Endothelial cell of umbilical vein (primary cell): Measurements from ENCODE around the gene VSIG10. TPM values are rescaled to one million over a fixed set of nuclear protein-coding genes. Genes with fewer than 3 reads are reported as not detected.

Source experiments
- BruUV-seq: library from RNA; stranded (reverse); fragments of 400-500 nt; replicated peaks from 2 replicates; lab custom pipeline; 2021; lab: Mats Ljungman, UMichigan
- CTCF ChIA-PET: fragments of 300-600, 350-600 bp; sonication (Branson Sonifier 250); formaldehyde crosslinking; loops from one replicate; lab custom pipeline; 2021; ENCODE audit warnings: antibody characterized with exemption, inconsistent platforms; lab: Charles Lee
- POLR2A ChIA-PET: fragments of 300-600, 350-600 bp; sonication (Branson Sonifier 250); formaldehyde crosslinking; loops from one replicate; lab custom pipeline; 2021; ENCODE audit warnings: antibody characterized with exemption, inconsistent platforms; lab: Charles Lee
- DNase-seq: peaks from one replicate; pipeline ENCODE4 v3.0.0-alpha.2; 2011; ENCODE audit warnings: low read depth, low spot score
- FAIRE-seq: peaks from 2 replicates; lab custom pipeline; 2011; peaks lifted over from hg19 to GRCh38; lab: Jason Lieb, UNC
- H2AFZ ChIP-seq: 2 replicates; pipeline ENCODE4 v1.6.0; 2012; ENCODE audit warnings: low read depth, low read length, control low read depth, inconsistent platforms
- H3K27ac ChIP-seq: 2 replicates; pipeline ENCODE4 v1.5.1; 2011; ENCODE audit warnings: low read depth, mild to moderate bottlenecking, control low read depth, low read length, moderate library complexity; ENCODE audit not compliant: insufficient read depth
- H3K27me3 ChIP-seq, 2 experiments: 2 replicates each; pipeline versions ENCODE4 v1.6.0 to v1.6.1; 2011; ENCODE audit warnings: low read length in 2 of 2, mixed read lengths in 1 of 2; ENCODE audit not compliant: control insufficient read depth in 2 of 2, insufficient read depth in 2 of 2
- H3K36me3 ChIP-seq, 2 experiments: 2 replicates in 1 of 2; 3 replicates in 1 of 2; pipeline ENCODE4 v1.5.1; 2011; ENCODE audit warnings: low read length in 2 of 2, mild to moderate bottlenecking in 1 of 2, moderate library complexity in 1 of 2; ENCODE audit not compliant: control insufficient read depth in 2 of 2, insufficient read depth in 2 of 2; ENCODE audit errors: extremely low read depth in 1 of 2
- H3K4me1 ChIP-seq: 3 replicates; pipeline ENCODE4 v1.5.1; 2011; ENCODE audit warnings: mild to moderate bottlenecking, low read length; ENCODE audit not compliant: control insufficient read depth, insufficient read depth; ENCODE audit errors: extremely low read depth
- H3K4me2 ChIP-seq: 2 replicates; pipeline ENCODE4 v1.6.1; 2011; ENCODE audit warnings: low read length, control low read depth, mixed read lengths; ENCODE audit not compliant: insufficient read depth
- H3K4me3 ChIP-seq, 3 experiments: fragments of 200-600 bp in 1 of 3; sonication (generic), shearing (Covaris generic) in 1 of 3; replicated peaks in 1 of 3; 2 replicates each; pipeline ENCODE4 v1.5.1; 2011 to 2016; ENCODE audit warnings: control low read depth in 3 of 3, low read length in 3 of 3, mild to moderate bottlenecking in 2 of 3, inconsistent platforms in 1 of 3, low read depth in 1 of 3, moderate library complexity in 1 of 3; ENCODE audit not compliant: insufficient read depth in 1 of 3
- H3K79me2 ChIP-seq: 2 replicates; pipeline ENCODE4 v1.6.0; 2012; ENCODE audit warnings: low read length, inconsistent platforms; ENCODE audit not compliant: control insufficient read depth, insufficient read depth
- H3K9ac ChIP-seq: replicated peaks from 2 replicates; pipeline ENCODE3; 2011; ENCODE audit warnings: low read length, control low read depth; ENCODE audit not compliant: insufficient read depth; ENCODE audit errors: extremely low read depth
- H3K9me1 ChIP-seq: replicated peaks from 3 replicates; pipeline ENCODE4 v1.6.0; 2011; ENCODE audit warnings: mild to moderate bottlenecking, low read length; ENCODE audit not compliant: control insufficient read depth, insufficient read depth; ENCODE audit errors: extremely low read depth
- H3K9me3 ChIP-seq: replicated peaks from 2 replicates; pipeline ENCODE4 v1.5.1; 2012; ENCODE audit warnings: low read length, inconsistent platforms; ENCODE audit not compliant: control insufficient read depth, insufficient read depth
- H4K20me1 ChIP-seq: replicated peaks from 2 replicates; pipeline ENCODE3; 2011; ENCODE audit warnings: mild to moderate bottlenecking, low read length; ENCODE audit not compliant: control insufficient read depth, insufficient read depth; ENCODE audit errors: extremely low read depth
- CTCF ChIP-seq, 2 donors: IDR thresholded peaks; 1 replicate in 1 of 2; 2 replicates in 1 of 2; pipeline ENCODE4 v1.5.1; 2011; ENCODE audit warnings: low read length in 2 of 2, mild to moderate bottlenecking in 2 of 2, moderate library complexity in 2 of 2, control low read depth in 1 of 2, inconsistent platforms in 1 of 2, low read depth in 1 of 2; ENCODE audit not compliant: insufficient read depth in 1 of 2; ENCODE audit errors: extremely low read depth in 1 of 2
- EZH2 ChIP-seq: IDR thresholded peaks from 2 replicates; pipeline ENCODE4 v1.6.1; 2012; ENCODE audit warnings: borderline replicate concordance, low read depth, mild to moderate bottlenecking, moderate library complexity, low read length, inconsistent platforms; ENCODE audit not compliant: severe bottlenecking
- GATA2 ChIP-seq: IDR thresholded peaks from 2 replicates; pipeline ENCODE4 v1.7.0; 2011; ENCODE audit warnings: low read depth, mild to moderate bottlenecking, moderate library complexity, mixed read lengths, low read length; ENCODE audit not compliant: insufficient read length, insufficient read depth
- MAX ChIP-seq: IDR thresholded peaks from 2 replicates; pipeline ENCODE4 v1.6.1; 2011; ENCODE audit not compliant: insufficient read depth, insufficient read length
- POLR2A ChIP-seq: IDR thresholded peaks from 2 replicates; pipeline ENCODE4 v1.6.1; 2012; ENCODE audit warnings: low read depth, mild to moderate bottlenecking, control low read depth, low read length
- dilution Hi-C: fragments of 300-500 bp; cut with MboI; formaldehyde crosslinking; loops from one replicate; pipeline ENCODE4 v1.15.0; 2019; ENCODE audit warnings: low sequenced_read_pairs; ENCODE audit not compliant: extremely low pct_ligation_motif_present
- intact Hi-C: fragments of 100-400 bp; cut with micrococcal nuclease; formaldehyde crosslinking; loops from one replicate; pipeline ENCODE4 v1.10.0; 2022
- polyA plus RNA-seq, 4 experiments: library from polyadenylated mRNA; depleted of rRNA in 3 of 4; stranded (reverse) in 3 of 4; unstranded in 1 of 4; fragments of >200 nt; gene quantifications; 2 replicates each; pipeline versions ENCODE4 v1.2.1 to v1.2.3, GENCODE V29; 2011 to 2012; ENCODE audit warnings: missing spikeins in 1 of 4
- total RNA-seq: library from RNA; stranded (reverse); gene quantifications from 2 replicates; pipeline ENCODE4 v1.2.3, GENCODE V29; 2021

The VSIG10 gene
- total and polyA plus RNA-seq, 2 donors (not counting 3 experiments of a cell fraction or from before 2014, with no cell fraction given) = 16.3 to 38.4 TPM

GRCh38 chr12:118064608-118065007, 39.2 kb downstream of the VSIG10 start:
- peak; percentile 9 for DNase-seq
- Histone ChIP-seq H3K9me3 (no peaks in the 10 kb centered on the region), H3K9me1 (no peaks in the 10 kb centered on the region), H3K4me3 (no peak overlapping the region), H3K27me3 (no peaks in the 10 kb centered on the region), H3K36me3 (peaks cover 0 to 5% of the 10 kb centered on the region in 2 experiments), H2AFZ (no peak overlapping the region), H3K79me2 (peaks cover 15% of the 10 kb centered on the region), H3K4me2 (no peak overlapping the region), H4K20me1 (no peaks in the 10 kb centered on the region), H3K4me1 (peaks cover 11% of the 10 kb centered on the region), H3K9ac (no peak overlapping the region), H3K27ac (no peak overlapping the region)
- dilution Hi-C loops (no loop called here), intact Hi-C loops (no loop called here)
- ChIA-PET POLR2A (no interaction called here), CTCF (interaction anchor here (0.8 to 3.2 kb wide), 12 partner anchors 9 to 1114 kb away, joined by 3 to 14 read pairs (median 4); partner anchors contain the start of genes HSPB8 and PEBP1)
- BruUV-seq = no TSS peak
- FAIRE-seq = peak; percentile 49
- TF ChIP-seq GATA2 = no peak
- peak in 1 of 2 donors; percentile 11 for TF ChIP-seq CTCF (IDR thresholded peaks at IDR 0.05; ENCODE audit: extremely low read depth in 1 of 2, insufficient read depth in 1 of 2, low read depth in 1 of 2, low read length in 2 of 2)
- no peak for TF ChIP-seq MAX
- TF ChIP-seq POLR2A = no peak
- TF ChIP-seq EZH2 = no peak
